HCT116 (cell line): ENCODE measurements around the gene PDE6B.

Source experiments
- CTCF ChIP-seq, 3 experiments: fragments of 200-600 bp in 1 of 3; sonication (generic) in 1 of 3; IDR thresholded peaks in 2 of 3; conservative IDR thresholded peaks in 1 of 3; 2 replicates each; pipeline ENCODE4 v1.5.1; 2012 to 2017; ENCODE audit warnings: low read depth in 2 of 3, low read length in 2 of 3, antibody characterized with exemption in 1 of 3, borderline replicate concordance in 1 of 3, control low read depth in 1 of 3, mild to moderate bottlenecking in 1 of 3, mixed read lengths in 1 of 3, mixed run types in 1 of 3, moderate library complexity in 1 of 3; ENCODE audit not compliant: insufficient read depth in 1 of 3
- EGR1 ChIP-seq: IDR thresholded peaks from 2 replicates; pipeline ENCODE4 v1.6.1; 2012; ENCODE audit warnings: low read depth
- EZH2 ChIP-seq: fragments of 200-600 bp; sonication (generic); IDR thresholded peaks from 2 replicates; pipeline ENCODE4 v1.6.1; 2017; ENCODE audit warnings: antibody characterized with exemption, mixed run types
- MAX ChIP-seq: IDR thresholded peaks from 2 replicates; pipeline ENCODE4 v1.6.1; 2012
- POLR2A ChIP-seq: IDR thresholded peaks from 2 replicates; pipeline ENCODE4 v1.7.0; 2011; ENCODE audit warnings: borderline replicate concordance; ENCODE audit not compliant: insufficient read depth, insufficient read length; ENCODE audit errors: extremely low read depth
- ZBTB33 ChIP-seq: IDR thresholded peaks from 2 replicates; pipeline ENCODE4 v1.6.1; 2011; ENCODE audit warnings: mild to moderate bottlenecking, low read length, moderate library complexity; ENCODE audit not compliant: insufficient replicate concordance; ENCODE audit errors: extremely low read depth
- ZFX ChIP-seq: fragments of 450-650 bp; IDR thresholded peaks from 2 replicates; pipeline ENCODE4 v1.6.1; 2017

GRCh38 chr4:616091-616490 is 9.3 kb upstream of the PDE6B start:
- no peak for TF ChIP-seq CTCF (IDR thresholded peaks at IDR 0.05 in 2 of 3, conservative IDR thresholded peaks at IDR 0.05 in 1 of 3; ENCODE audit: borderline replicate concordance in 1 of 3, insufficient read depth in 1 of 3, low read depth in 2 of 3, low read length in 2 of 3)
- TF ChIP-seq ZBTB33 = no peak
- no peak for TF ChIP-seq POLR2A
- TF ChIP-seq EZH2 = no peak
- TF ChIP-seq MAX = no peak
- no peak for TF ChIP-seq ZFX
- no peak for TF ChIP-seq EGR1
